Hypothalamus (tissue), 51 donors: ENCODE data around the gene FAIM.
"Not testable (repeated sequence)": the region's sequence is repeated elsewhere in the genome, so short reads cannot be mapped to it uniquely, and the experiment has no call there.

Experiments used
- DNase-seq, 51 donors: peaks; one replicate each; lab custom pipeline; 2025; lab: John Stamatoyannopoulos, UW

The FAIM gene

DNA sequence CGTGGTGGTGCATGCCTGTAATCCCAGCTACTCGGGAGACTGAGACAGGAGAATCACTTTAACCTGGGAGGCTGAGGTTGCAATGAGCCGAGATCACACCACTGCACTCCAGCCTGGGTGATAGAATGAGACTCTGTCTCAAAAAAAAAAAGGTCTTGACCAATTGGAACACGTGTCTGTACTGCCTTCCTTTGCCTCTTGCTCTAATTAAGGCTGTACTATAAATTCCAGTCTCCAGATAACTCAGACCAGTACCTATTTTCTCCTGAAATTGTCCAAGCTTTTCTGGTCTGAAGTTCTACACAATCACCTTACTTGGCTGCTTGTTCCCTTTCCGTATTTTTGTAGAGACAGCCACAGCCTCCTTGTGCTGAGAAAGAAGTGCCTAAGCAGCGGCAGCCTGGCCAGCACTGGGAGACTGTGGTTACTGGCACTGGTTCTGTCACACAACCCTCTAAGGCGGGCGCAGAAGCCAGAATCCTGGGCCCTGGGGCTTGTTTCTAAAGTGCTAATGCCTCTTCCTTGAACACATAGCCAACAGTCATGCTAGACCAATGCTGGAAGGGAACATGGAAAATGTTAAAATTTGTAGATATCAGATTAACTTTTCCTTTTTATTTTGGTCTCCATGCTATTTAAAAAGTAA lies 8.3 kb upstream of the FAIM start:
- DNase-seq = peak in 2 of 51 donors; percentile 1 to 5

DNA sequence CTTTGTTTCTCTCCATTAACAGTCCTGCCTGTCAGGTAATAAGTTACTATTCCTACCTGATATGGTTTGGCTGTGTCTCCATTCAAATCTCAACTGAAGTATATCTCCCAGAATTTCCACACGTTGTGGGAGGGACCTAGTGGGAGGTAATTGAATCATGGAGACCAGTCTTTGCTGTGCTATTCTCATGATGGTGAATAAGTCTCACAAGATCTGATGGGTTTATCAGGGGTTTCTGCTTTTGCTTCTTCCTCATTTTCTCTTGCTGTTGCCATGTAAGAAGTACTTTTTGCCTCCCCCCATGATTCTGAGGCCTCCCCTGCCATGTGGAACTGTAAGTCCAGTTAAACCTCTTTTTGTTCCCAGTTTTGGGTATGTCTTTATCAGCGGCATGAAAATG lies 6.9 kb upstream of the FAIM start:
- DNase-seq = not testable (repeated sequence)

DNA sequence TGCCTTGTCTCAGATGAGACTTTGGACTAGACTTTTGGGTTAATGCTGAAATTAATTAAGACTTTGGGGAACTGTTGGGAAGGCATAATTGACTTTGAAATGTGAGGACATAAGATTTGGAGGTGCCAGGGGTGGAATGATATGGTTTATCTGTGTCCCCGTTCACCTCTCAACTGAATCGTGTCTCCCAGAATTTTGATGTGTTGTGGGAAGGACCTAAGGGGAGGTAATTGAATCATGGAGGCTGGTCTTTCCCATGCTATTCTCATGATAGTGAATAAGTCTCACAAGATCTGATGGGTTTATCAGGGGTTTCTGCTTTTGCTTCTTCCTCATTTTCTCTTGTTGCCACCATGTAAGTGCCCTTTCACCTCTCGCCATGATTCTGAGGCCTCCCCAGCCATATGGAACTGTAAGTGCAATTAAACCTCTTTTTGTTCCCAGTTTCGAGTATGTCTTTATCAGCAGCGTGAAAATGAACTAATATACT lies 4.4 kb upstream of the FAIM start:
- not testable (repeated sequence) for DNase-seq

DNA sequence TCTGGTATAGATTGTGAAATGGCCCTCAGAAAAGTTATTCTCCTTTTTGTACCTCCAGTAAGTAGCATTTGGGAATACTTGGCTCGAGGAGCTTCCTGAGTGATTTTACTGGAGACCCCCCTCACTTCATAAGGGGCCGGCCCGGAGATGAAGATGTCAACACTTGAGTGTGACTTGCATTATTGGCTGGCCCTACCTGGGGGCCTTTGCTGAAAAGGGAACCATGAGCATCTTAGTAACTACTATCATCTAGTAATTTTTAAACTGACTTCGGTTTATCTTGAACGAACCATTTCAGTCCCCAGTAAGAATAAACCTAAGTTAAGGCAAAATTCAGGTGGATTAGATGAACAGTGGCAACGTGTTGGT lies 1.3 kb downstream of the FAIM start:
- peak in 2 of 51 donors; percentile 22 to 27 for DNase-seq

DNA sequence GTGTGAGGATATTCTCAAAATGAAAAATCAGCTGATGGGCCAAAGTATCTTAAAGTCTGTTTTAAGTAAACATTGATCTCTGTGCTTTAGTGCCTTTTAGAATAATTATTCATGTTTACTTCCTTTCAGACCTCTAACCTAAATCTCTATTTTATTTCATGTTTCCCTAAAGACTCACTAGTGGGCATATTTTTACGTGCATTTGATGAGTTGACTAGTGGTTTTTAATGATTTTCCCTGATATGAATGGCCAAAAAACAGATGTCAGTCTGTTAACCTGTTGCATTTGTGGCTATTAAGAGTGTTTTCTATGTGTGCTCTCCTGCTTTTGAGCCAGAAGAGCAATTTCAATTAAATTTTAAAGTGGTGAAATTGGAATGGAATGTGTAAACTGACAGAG lies 6.9 kb downstream of the FAIM start:
- DNase-seq = no peak

DNA sequence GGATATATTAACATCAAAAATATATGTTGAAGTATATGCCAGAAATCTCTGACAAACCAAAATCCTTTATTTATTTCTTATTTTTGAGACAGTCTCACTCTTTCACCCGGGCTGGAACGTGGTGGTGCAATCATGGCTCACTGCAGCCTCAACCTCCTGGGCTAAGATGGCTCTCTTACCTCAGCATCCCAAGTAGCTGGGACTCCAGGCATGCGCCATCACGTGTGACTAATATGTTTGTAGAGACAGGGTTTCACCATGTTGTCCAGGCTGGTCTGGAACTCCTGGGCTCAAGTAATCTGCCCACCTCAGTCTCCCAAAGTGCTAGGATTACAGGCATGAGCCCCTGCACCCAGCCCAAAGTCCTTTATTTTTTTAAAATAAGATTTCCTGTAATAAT lies 11.9 kb downstream of the FAIM start:
- DNase-seq = no peak

DNA sequence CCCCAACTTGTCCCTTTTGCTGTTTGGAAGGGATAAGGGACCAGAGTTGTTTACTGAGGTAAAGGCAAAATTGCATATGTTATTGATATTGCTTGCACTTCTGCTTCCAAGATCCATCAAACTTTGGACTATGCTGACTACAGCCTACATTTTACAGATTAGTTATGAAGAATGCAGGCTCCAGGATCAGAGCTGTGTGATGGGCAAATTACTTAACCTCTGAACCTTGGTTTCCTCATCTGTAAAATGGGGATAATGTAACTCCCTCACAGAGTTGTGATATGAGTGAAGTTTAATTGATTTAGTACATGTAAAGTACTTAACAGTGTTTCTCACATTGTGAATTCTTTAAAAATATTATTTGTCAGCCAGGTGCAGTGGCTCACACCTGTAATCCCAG lies 15.9 kb downstream of the FAIM start:
- no peak for DNase-seq

DNA sequence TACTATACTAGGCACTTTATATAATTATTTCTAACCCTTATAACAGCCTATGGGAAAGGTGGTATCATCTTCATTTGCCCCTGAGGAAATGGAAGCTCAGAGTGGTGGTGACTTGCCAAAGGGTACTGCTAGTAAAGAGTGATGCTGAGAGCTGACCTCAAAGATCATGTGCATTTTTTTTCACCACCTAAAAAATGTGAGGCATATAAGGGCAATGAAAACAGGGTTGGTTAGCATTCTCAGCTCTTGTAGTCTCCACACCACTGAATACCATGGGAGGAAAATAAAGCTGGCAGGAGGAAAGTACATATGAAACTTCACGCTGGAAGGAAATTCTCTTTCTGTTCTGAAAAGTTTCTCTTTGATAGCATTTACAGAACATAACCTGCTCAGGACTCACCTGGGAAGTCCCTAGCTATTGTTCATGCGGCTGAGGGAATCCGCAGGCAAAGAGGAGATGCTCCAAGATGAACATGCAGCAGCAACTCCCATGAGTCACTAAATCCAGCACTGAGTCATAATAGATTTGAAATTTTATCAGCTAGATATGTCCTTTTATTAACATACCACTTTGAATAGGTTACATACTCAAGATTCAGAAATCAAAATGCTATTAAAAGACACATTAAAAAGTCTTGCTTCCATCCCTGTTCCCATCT lies 17.3 kb downstream of the FAIM start:
- peak in 1 of 51 donors; percentile 6 for DNase-seq

DNA sequence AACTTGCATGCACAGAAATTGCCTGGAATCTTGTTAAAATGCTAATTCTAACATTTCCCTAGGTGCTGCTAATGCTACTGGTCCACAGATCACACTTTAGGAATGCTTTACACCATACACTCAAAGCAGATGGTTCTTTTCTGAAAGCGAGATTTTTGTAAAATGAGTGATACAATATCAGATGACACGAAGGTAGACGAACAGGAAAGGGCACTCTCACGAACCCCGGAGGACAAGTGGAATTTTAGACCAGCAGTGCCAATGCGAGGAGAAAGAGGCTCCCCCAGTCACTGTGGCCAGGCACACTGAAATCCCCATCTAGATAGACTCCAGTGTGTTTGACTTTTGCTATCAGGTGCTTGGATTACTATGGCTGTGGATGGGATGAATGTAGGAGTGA lies 21.0 kb downstream of the FAIM start:
- no peak for DNase-seq

DNA sequence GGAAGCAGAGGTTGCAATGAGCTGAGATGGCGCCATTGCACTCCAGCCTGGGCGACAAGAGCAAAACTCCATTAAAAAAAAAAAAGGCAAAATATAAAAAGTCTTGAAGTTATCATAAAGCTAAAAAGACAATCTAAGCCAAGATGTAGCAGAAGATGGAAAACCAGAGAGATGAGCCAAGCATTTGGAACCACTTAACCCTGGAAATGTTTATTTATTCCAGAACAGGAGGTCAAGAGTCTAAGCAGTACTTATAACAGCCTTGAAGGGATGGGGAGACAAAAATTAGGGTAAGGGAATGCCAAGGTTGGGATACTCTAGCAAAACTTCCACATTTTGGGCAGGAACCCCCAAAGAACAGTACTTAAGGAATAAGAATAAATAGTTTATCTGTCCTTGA lies 30.1 kb downstream of the FAIM start:
- no peak for DNase-seq

DNA sequence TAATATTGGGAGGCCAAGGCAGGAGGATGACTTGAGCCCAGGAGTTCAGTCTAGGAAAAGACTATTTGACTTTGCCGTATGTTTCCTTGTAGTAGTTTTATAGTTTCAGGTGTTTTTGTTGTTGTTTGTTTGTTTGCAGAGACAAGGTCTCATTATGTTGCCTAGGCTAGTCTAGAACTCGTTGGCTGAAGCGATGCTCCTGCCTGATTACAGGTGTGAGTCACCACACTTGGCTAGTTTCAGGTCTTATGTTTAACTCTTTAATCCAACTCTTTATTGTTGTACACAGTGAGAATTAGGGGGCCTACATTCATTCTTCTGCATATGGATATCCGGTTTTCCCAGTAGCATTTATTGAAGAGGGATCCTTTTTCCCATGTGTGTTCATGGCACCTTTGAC lies 32.0 kb downstream of the FAIM start:
- no peak for DNase-seq

DNA sequence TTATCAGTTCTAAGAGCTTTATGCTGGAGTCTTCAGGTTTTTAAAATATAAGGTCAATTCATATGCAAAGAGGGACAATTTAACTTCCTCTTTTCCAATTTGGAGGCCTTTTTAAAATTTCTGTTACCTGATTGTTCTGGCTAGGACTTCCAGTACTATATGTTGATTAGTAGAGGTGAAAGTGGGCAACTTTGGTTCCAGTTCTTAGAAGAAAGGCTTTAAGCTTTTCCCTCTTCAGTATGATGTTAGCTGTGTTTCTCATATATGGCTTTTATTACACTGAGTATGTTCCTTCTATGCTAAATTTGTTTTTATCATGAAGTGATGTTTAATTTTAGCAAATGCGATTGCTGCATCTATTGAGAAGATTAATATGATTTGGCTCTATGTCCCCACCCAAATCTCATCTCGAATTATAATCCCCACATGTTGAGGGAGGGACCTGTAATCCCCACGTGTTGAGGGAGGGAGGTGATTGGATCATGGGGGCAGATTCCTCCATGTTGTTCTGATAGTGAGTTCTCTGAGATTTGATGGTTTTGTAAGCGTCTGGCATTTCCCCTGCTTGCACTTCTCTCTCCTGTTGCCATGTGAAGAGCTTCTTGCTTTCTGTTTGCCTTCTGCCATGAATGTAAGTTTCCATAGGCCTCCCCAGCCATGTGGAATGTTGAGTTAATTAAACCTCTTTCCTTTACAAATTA lies 33.8 kb downstream of the FAIM start:
- DNase-seq = no peak

DNA sequence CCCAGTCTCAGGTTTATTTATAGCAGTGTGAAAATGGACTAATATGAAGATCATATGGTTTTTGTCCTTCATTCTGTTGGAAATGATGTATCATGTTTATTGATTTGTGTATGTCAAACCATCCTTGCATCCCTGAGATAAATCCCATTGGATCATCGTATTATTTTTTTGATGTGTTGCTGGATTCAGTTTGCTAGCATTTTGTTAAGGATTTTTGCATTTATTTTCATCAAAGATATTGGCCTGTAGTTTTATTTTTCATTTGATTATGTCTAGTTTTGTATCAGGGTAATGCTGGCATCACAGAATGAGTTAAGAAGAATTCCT lies 34.3 kb downstream of the FAIM start:
- DNase-seq = no peak

DNA sequence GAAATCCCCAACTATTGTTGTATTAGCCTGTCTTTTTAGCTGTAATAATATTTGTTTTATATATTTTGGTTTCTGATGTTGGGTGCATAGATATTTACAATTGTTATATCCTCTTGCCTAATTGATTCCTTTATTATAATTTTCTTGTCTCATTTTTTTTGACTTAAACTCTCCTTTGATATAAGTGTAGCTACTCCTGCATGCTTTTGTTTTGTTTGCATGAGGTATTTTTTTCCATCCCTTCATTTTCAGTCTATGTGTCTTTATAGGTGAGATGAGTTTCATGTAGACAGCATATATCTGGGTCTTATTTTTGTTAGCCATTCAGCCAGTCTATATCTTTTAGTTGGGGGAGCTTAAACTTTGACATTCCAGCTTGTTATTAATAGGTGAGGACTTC lies 37.4 kb downstream of the FAIM start:
- no peak for DNase-seq

DNA sequence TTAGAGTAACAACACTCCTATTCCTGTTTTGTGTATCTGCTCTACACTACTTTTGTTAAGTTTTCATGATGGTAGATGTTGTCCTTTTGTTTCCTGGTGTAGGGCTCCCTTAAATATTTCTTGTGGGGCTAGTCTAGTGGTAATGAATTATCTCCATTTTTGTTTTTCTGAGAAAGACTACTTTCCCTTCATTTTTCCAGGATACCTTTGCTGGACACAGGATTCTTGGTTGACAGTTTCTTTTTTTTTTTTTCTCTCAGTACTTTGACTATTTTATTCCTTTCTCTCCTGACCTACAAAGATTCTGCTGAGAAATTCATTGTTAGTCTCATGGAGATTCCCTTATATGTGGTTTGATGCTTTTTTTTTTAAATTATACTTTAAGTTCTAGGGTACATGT lies 37.9 kb downstream of the FAIM start:
- no peak for DNase-seq

DNA sequence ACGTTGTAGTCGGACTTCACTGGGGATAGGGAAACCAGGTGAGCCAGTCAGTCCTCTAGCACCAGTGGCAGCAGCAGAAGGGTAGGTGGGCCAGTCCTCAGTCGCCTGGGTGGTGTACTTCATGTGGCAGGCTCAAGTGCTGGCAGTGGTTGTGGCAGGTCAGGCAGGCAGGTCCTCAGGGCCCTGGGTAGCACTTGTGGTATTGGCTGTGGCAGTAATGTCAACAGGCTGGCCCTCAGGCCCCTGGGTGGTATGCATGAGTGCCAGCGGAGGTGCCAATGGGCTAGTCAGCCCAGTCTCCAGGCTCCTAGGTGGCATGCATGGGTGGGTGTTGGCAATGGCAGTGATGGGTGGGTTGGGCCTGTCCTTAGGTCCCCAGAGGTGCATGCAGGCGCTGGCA lies 40.6 kb downstream of the FAIM start:
- DNase-seq = no peak

DNA sequence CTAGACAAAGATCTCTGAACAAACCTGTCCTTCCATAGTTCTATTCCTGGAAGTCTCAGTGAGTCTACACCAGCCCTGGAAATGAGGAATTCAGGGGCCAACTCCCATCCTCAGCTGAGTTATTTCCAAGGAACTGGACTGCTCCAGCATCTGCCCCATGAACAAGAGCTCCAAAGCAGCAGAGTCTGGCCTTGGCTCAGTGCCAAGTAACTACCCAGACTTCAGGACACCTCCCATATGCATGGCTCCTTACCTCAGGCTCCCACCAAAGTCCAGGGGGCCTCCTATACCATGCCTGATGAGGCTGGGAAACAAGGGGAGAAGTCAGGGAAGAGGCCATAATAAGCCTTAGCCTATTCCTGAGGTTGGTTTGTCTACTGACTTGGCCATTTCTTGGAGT lies 45.0 kb downstream of the FAIM start:
- DNase-seq = no peak

DNA sequence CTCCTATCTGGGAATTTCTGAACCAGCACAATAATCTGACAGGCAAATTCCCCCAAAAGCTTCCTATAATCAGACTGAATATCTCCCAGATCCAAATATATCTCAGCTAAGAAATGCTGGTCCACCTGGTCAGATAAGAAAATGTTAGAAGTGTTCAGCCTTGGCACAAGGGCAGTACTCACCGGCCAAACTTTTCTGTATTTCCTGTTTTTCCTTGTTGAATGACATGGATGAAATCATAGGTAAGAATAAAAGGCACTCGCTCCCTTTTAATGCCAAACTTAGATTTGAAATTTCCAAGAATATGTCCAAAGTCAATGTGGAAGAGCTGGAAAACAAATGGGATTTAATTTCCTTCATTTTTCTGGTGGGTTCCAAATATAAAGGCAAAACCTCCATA lies 48.9 kb downstream of the FAIM start:
- no peak for DNase-seq

DNA sequence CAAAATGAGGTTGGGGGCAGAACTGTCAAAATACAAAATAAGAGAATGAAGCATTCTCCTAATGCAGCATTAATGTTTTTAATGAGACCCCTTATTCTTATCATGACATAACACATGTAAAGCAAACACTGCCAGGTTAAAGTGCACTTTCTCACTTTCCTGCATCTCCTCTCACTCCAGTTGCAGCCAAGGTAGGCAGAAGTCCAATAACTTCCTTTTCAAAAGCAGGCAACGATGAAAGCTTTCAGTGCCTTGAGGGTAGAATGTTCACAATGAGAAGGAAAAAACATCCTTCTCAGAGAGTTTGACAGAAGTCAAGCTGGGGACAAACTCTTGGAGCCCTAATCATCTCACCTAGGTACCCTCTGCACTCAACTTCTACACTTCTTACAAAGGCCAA lies 59.5 kb downstream of the FAIM start:
- DNase-seq = no peak

DNA sequence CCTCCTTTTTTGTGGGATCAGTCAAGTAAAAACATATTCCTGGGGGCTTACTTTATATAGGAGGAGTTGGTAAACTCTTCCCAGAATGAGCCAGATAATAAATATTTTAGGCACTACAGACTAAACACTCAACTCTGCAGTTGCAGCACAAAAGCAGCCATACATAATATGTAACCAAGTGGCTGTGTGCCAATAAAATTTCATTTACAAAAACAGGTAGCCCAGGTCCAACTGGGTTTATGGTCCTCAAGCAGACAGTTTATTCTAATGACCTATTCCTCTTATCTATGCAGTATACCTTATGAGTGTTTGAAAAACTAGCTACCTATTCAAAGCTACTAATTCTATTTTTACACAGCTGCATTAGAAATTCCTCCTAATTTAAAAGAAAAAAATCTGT lies 61.8 kb downstream of the FAIM start:
- DNase-seq = no peak

DNA sequence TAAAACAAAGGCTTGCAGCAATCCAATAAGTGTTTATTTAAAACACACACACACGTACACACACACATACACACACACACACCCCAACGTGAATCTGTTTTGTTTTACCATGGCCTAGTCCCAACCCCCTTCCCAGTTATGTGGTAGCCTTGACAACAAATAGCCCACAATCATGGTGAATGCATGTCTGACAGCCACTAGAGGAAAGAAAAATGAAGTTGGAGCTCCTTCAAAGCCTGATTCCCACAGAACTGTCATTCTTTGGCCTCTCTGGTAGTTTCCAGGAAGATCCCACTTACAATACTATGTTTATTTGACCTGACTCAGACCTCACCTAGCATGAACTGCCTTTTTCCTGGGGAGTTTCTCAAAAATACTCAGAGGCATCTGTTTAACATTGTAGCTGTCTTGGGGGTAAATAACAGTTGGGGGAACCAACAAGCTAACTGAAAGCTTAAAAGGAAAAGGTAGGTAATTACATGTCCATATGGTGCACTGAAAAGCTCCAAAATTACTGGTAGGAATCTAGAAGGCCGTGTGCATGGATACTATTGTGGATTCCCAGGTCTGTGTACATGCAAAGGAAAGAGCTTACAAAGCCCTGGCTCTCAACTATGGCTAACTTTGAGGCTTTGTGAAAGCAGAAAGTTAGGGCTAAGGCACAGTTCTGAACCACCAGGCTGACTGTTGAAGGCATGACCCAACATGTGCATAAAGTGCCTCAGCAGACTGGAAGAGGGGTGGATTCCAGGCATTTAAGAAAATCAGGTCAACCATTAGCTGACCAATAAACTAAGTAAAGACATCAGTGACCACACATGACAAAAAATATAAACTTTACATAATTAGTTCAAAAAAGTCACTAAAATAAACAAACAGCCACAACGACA lies 65.3 kb downstream of the FAIM start:
- DNase-seq = no peak
